GM23338 (cell line): ENCODE data around the gene MICAL2.

ENCODE experiments used
- EZH2 ChIP-seq: fragments of 200-600 bp; sonication (generic); IDR thresholded peaks from one replicate; pipeline ENCODE4 v1.8.0; 2017; ENCODE audit warnings: antibody characterized with exemption, mild to moderate bottlenecking, low read depth; ENCODE audit not compliant: unreplicated experiment
- TF ChIP-seq, protein P1 (sequence below), 2 experiments: fragments of 200-600 bp in 1 of 2; sonication (generic) in 1 of 2; conservative IDR thresholded peaks; 2 replicates each; pipeline versions ENCODE4 v1.5.1 to v1.6.1; 2016 to 2017; ENCODE audit warnings: antibody characterized with exemption in 2 of 2, low read depth in 2 of 2, mild to moderate bottlenecking in 2 of 2, moderate library complexity in 1 of 2

DNA sequence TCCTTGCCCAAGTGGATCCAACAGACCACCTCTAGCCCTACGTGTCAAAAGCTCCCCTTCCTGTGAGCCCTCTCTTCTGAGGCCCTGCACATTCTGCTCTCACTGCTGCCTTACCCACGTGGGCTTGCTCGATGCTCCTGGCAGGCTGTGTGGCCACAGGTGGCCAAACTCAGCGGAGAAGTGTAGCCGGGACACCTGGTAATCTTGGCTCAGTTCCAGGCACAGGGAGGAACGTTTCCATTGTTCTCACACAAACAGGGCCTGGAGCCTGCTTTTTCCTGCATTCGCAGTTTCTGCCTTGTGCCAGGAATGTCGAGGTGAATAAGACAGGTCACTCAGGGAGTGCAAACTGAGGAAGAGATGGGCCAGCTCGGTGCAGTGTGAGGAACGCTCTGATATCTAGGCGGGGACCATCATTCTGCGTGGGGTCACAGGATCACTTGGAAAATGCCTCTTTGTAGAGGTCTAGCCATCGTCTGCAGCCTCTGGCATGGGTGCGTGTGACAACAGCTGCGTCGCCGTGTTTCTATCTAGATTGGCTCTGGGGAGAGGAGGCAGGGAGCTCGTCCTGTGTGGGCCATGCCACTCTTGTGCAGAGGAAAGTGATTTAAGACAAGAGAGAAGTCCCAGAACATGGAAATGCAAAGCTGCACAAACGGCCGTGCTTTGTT, 139.3 kb downstream of the MICAL2 start:
- TF ChIP-seq, protein P1, sequence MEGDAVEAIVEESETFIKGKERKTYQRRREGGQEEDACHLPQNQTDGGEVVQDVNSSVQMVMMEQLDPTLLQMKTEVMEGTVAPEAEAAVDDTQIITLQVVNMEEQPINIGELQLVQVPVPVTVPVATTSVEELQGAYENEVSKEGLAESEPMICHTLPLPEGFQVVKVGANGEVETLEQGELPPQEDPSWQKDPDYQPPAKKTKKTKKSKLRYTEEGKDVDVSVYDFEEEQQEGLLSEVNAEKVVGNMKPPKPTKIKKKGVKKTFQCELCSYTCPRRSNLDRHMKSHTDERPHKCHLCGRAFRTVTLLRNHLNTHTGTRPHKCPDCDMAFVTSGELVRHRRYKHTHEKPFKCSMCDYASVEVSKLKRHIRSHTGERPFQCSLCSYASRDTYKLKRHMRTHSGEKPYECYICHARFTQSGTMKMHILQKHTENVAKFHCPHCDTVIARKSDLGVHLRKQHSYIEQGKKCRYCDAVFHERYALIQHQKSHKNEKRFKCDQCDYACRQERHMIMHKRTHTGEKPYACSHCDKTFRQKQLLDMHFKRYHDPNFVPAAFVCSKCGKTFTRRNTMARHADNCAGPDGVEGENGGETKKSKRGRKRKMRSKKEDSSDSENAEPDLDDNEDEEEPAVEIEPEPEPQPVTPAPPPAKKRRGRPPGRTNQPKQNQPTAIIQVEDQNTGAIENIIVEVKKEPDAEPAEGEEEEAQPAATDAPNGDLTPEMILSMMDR (conservative IDR thresholded peaks at IDR 0.05; ENCODE audit: low read depth in 2 of 2): no peak
- TF ChIP-seq EZH2: no peak
